GM23338 (cell line): ENCODE data around the gene CRMP1. TPM values are rescaled to one million over a fixed set of nuclear protein-coding genes. Genes with fewer than 3 reads are reported as not detected.
"Not testable (repeated sequence)": the region's sequence is repeated elsewhere in the genome, so short reads cannot be mapped to it uniquely, and the experiment has no call there.

Source experiments
- ATAC-seq: fragments of 200-7000 bp; cut with Tn5 transposase; 3 replicates; pipeline ENCODE4 v1.9.1; 2020
- DNase-seq: peaks from one replicate; pipeline ENCODE4 v3.0.0-alpha.2; 2015; ENCODE audit warnings: low spot score
- H2AFZ ChIP-seq: fragments of 200-600 bp; sonication (generic); 2 replicates; pipeline ENCODE4 v1.8.0; 2016; ENCODE audit warnings: antibody characterized with exemption, mild to moderate bottlenecking, moderate library complexity
- H3F3A ChIP-seq: fragments of 200-600 bp; sonication (generic); replicated peaks from 2 replicates; pipeline ENCODE4 v1.8.0; 2017; ENCODE audit warnings: antibody characterized with exemption, mixed run types, low read depth
- H3K27ac ChIP-seq: fragments of 200-600 bp; sonication (generic); 2 replicates; pipeline ENCODE4 v1.6.1; 2016; ENCODE audit warnings: low read depth
- H3K27me3 ChIP-seq: fragments of 200-600 bp; sonication (generic); 2 replicates; pipeline ENCODE4 v1.8.0; 2016; ENCODE audit warnings: mild to moderate bottlenecking, mixed run types, moderate library complexity; ENCODE audit not compliant: insufficient read depth
- H3K36me3 ChIP-seq: fragments of 200-600 bp; sonication (generic); 2 replicates; pipeline ENCODE4 v1.8.0; 2016; ENCODE audit warnings: mild to moderate bottlenecking; ENCODE audit not compliant: insufficient read depth
- H3K4me1 ChIP-seq: fragments of 200-600 bp; sonication (generic); 2 replicates; pipeline ENCODE4 v1.8.0; 2016; ENCODE audit warnings: mild to moderate bottlenecking, moderate library complexity; ENCODE audit not compliant: insufficient read depth
- H3K4me2 ChIP-seq: fragments of 200-600 bp; sonication (generic); 2 replicates; pipeline ENCODE4 v1.7.1; 2017; ENCODE audit warnings: mixed run types
- H3K4me3 ChIP-seq: fragments of 200-600 bp; sonication (generic); 2 replicates; pipeline ENCODE4 v1.6.1; 2016; ENCODE audit warnings: mixed run types
- H3K79me2 ChIP-seq: fragments of 200-600 bp; sonication (generic); replicated peaks from 2 replicates; pipeline ENCODE4 v1.8.0; 2017; ENCODE audit warnings: mild to moderate bottlenecking; ENCODE audit not compliant: insufficient read depth
- H3K9me2 ChIP-seq: fragments of 200-600 bp; sonication (generic); 2 replicates; pipeline ENCODE4 v1.8.0; 2017; ENCODE audit not compliant: insufficient read depth
- H4K20me1 ChIP-seq: fragments of 200-600 bp; sonication (generic); replicated peaks from 2 replicates; pipeline ENCODE4 v1.8.0; 2017; ENCODE audit warnings: mild to moderate bottlenecking; ENCODE audit not compliant: insufficient read depth
- H3K27ac Mint-ChIP-seq: 2 replicates; pipeline ENCODE4 v1.8.0; 2020; ENCODE audit warnings: inconsistent platforms, mild to moderate bottlenecking, moderate library complexity, mixed read lengths
- H3K27me3 Mint-ChIP-seq: 3 replicates; pipeline ENCODE4 v1.8.0; 2022; ENCODE audit warnings: low read depth, mild to moderate bottlenecking, moderate library complexity, mixed read lengths, inconsistent platforms; ENCODE audit not compliant: insufficient read depth, poor library complexity
- H3K36me3 Mint-ChIP-seq: 3 replicates; pipeline ENCODE4 v1.8.0; 2021; ENCODE audit warnings: low read depth, mild to moderate bottlenecking, inconsistent platforms, moderate library complexity, mixed read lengths
- H3K4me1 Mint-ChIP-seq: 3 replicates; pipeline ENCODE4 v1.8.0; 2020; ENCODE audit warnings: mild to moderate bottlenecking, inconsistent platforms, mixed read lengths
- H3K4me3 Mint-ChIP-seq: 3 replicates; pipeline ENCODE4 v1.8.0; 2021; ENCODE audit warnings: moderate library complexity, mild to moderate bottlenecking, inconsistent platforms, mixed read lengths
- H3K9me3 Mint-ChIP-seq: 3 replicates; pipeline ENCODE4 v1.8.0; 2020; ENCODE audit warnings: moderate library complexity, mild to moderate bottlenecking, inconsistent platforms, mixed read lengths
- CREB1 ChIP-seq: fragments of 250-450 bp; sonication (Bioruptor Pico); IDR thresholded peaks from 2 replicates; pipeline ENCODE4 v1.5.0; 2020; ENCODE audit warnings: low read depth, mild to moderate bottlenecking, moderate library complexity
- EZH2 ChIP-seq: fragments of 200-600 bp; sonication (generic); IDR thresholded peaks from one replicate; pipeline ENCODE4 v1.8.0; 2017; ENCODE audit warnings: antibody characterized with exemption, mild to moderate bottlenecking, low read depth; ENCODE audit not compliant: unreplicated experiment
- JUNB ChIP-seq: IDR thresholded peaks from one replicate; pipeline ENCODE4 v1.6.1; 2016; ENCODE audit warnings: antibody characterized with exemption; ENCODE audit not compliant: unreplicated experiment
- NANOG ChIP-seq: IDR thresholded peaks from 2 replicates; pipeline ENCODE4 v1.6.1; 2016; ENCODE audit warnings: antibody characterized with exemption, borderline replicate concordance
- REST ChIP-seq: IDR thresholded peaks from one replicate; pipeline ENCODE4 v1.6.1; 2018; ENCODE audit warnings: antibody characterized with exemption; ENCODE audit not compliant: unreplicated experiment
- STAT1 ChIP-seq: IDR thresholded peaks from one replicate; pipeline ENCODE4 v1.6.1; 2016; ENCODE audit warnings: antibody characterized with exemption; ENCODE audit not compliant: unreplicated experiment
- ZNF114 ChIP-seq: fragments of 250-450 bp; sonication (Bioruptor Pico); IDR thresholded peaks from 2 replicates; pipeline ENCODE4 v1.5.0; 2020; ENCODE audit warnings: mild to moderate bottlenecking, moderate library complexity
- ZNF462 ChIP-seq: fragments of 250-450 bp; sonication (Bioruptor Pico); IDR thresholded peaks from 2 replicates; pipeline ENCODE4 v1.5.0; 2020; ENCODE audit warnings: mild to moderate bottlenecking, moderate library complexity
- polyA plus RNA-seq: library from polyadenylated mRNA; unstranded; fragments of >200 nt; fragmentation: Nextera tagmentation; extraction: Ambion mirVana; gene quantifications from 2 replicates; pipeline ENCODE4 v1.2.1, GENCODE V29; 2016
- total RNA-seq: library from RNA; depleted of rRNA; stranded (reverse); fragments of >200 nt; shearing (Covaris generic); gene quantifications from 2 replicates; pipeline ENCODE4 v1.2.3, GENCODE V29; 2014

CRMP1 gene
- total and polyA plus RNA-seq, 2 experiments from 2014 or later: 52.7 to 146 TPM

- no peak for TF ChIP-seq ZNF114
- H3K4me3 ChIP-seq: no peak overlapping the region
- H3K27me3 ChIP-seq: no peaks in the 10 kb centered on the region
- ATAC-seq (no peak), DNase-seq (no peak)
- H3K79me2 ChIP-seq: no peaks in the 10 kb centered on the region
- Mint-ChIP-seq H3K27ac (no peak overlapping the region), H3K36me3 (peaks cover 65% of the 10 kb centered on the region), H3K9me3 (no peaks in the 10 kb centered on the region), H3K4me3 (no peak overlapping the region), H3K27me3 (peaks cover 6% of the 10 kb centered on the region), H3K4me1 (peaks cover 1% of the 10 kb centered on the region; the same call in 1 of the 3 replicates)
- no peaks in the 10 kb centered on the region for H3F3A ChIP-seq
- no peak overlapping the region for H3K27ac ChIP-seq
- H3K4me1 ChIP-seq: no peaks in the 10 kb centered on the region
- no peak overlapping the region for H3K4me2 ChIP-seq
- no peak overlapping the region for H2AFZ ChIP-seq
- H3K9me2 ChIP-seq: no peaks in the 10 kb centered on the region
- peaks cover 6% of the 10 kb centered on the region; the same call in 1 of the 2 replicates for H4K20me1 ChIP-seq
- H3K36me3 ChIP-seq: peaks cover 19% of the 10 kb centered on the region; the same call in 1 of the 2 replicates
Measured at GRCh38 chr4:5839332-5839731, 53.6 kb downstream of the CRMP1 start.

- not testable (repeated sequence) for DNase-seq, H3K27ac Mint-ChIP-seq, H2AFZ ChIP-seq, H3K4me1 Mint-ChIP-seq, H3F3A ChIP-seq, H3K27ac ChIP-seq, H3K4me2 ChIP-seq, H3K4me3 Mint-ChIP-seq, H3K4me3 ChIP-seq, H3K4me1 ChIP-seq, H4K20me1 ChIP-seq, H3K79me2 ChIP-seq, H3K9me2 ChIP-seq, ATAC-seq, H3K27me3 ChIP-seq, H3K9me3 Mint-ChIP-seq, H3K27me3 Mint-ChIP-seq
- H3K36me3 Mint-ChIP-seq: peaks cover 69% of the 10 kb centered on the region
- peaks cover 14% of the 10 kb centered on the region; the same call in 1 of the 2 replicates for H3K36me3 ChIP-seq
Measured at GRCh38 chr4:5837483-5837882, 55.4 kb downstream of the CRMP1 start.

GRCh38 chr4:5836943-5837342 lies 55.9 kb downstream of the CRMP1 start:
- H3K4me3 Mint-ChIP-seq: no peak overlapping the region
- TF ChIP-seq REST (no peak), NANOG (no peak), STAT1 (no peak), EZH2 (no peak), CREB1 (CRISPR knock-in tag) (no peak), ZNF462 (CRISPR knock-in tag) (no peak), JUNB (no peak)

More at GRCh38 chr4:5836943-5837342, 55.9 kb downstream of the CRMP1 start:
- Mint-ChIP-seq H3K27ac (no peak overlapping the region), H3K27me3 (peaks cover 3% of the 10 kb centered on the region), H3K36me3 (peaks cover 64% of the 10 kb centered on the region), H3K4me1 (no peaks in the 10 kb centered on the region; the same call in 2 of the 3 replicates), H3K9me3 (no peaks in the 10 kb centered on the region)
- ATAC-seq: no peak
- no peaks in the 10 kb centered on the region for H3K9me2 ChIP-seq
- peaks cover 12% of the 10 kb centered on the region; the same call in 1 of the 2 replicates for H3K36me3 ChIP-seq
- no peak overlapping the region for H3K4me2 ChIP-seq
- H2AFZ ChIP-seq: no peak overlapping the region
- peaks cover 8% of the 10 kb centered on the region; the same call in 1 of the 2 replicates for H4K20me1 ChIP-seq
- H3K27me3 ChIP-seq: no peaks in the 10 kb centered on the region
- H3K4me1 ChIP-seq: no peaks in the 10 kb centered on the region
- no peak overlapping the region for H3K4me3 ChIP-seq
- DNase-seq: no peak
- no peak overlapping the region for H3K27ac ChIP-seq
- no peaks in the 10 kb centered on the region for H3K79me2 ChIP-seq
- H3F3A ChIP-seq: no peaks in the 10 kb centered on the region
